Neuronal stem cell (in vitro differentiated cells): ENCODE data around the gene DNLZ.
A peak's percentile ranks its signal among the peaks of the same experiment; 100 is the strongest.

Source experiments
- DNase-seq: peaks from one replicate; pipeline ENCODE4 v3.0.0-alpha.2; 2013; ENCODE audit warnings: low spot score
- H2AFZ ChIP-seq: one replicate; pipeline ENCODE4 v1.6.1; 2013; ENCODE audit warnings: mild to moderate bottlenecking, low read length, inconsistent platforms
- H2AK5ac ChIP-seq: 2 replicates; pipeline ENCODE4 v1.6.1; 2013; ENCODE audit warnings: low read depth, mild to moderate bottlenecking, inconsistent platforms, low read length, moderate library complexity, mixed read lengths
- H2BK120ac ChIP-seq: 2 replicates; pipeline ENCODE4 v1.6.1; 2013; ENCODE audit warnings: low read depth, mild to moderate bottlenecking, inconsistent platforms, low read length, moderate library complexity, mixed read lengths
- H2BK12ac ChIP-seq: one replicate; pipeline ENCODE4 v1.6.1; 2013; ENCODE audit warnings: low read length, inconsistent platforms
- H2BK15ac ChIP-seq: 2 replicates; pipeline ENCODE4 v1.6.1; 2013; ENCODE audit warnings: mild to moderate bottlenecking, low read length, inconsistent platforms, mixed read lengths
- H2BK5ac ChIP-seq: one replicate; pipeline ENCODE4 v1.6.1; 2013; ENCODE audit warnings: inconsistent platforms, mild to moderate bottlenecking, low read length, moderate library complexity
- H3K14ac ChIP-seq: one replicate; pipeline ENCODE4 v1.6.1; 2013; ENCODE audit warnings: low read length, inconsistent platforms
- H3K18ac ChIP-seq: 2 replicates; pipeline ENCODE4 v1.6.1; 2013; ENCODE audit warnings: low read length, inconsistent platforms
- H3K23ac ChIP-seq: 2 replicates; pipeline ENCODE4 v1.6.1; 2013; ENCODE audit warnings: low read depth, mild to moderate bottlenecking, mixed read lengths, low read length, inconsistent platforms; ENCODE audit not compliant: poor library complexity
- H3K27ac ChIP-seq: replicated peaks from 3 replicates; pipeline ENCODE4 v1.5.1; 2013; ENCODE audit warnings: low read length, inconsistent platforms
- H3K27me3 ChIP-seq, 3 experiments: 2 replicates each; pipeline ENCODE4 v1.6.1; 2013; ENCODE audit warnings: low read length in 3 of 3, mild to moderate bottlenecking in 2 of 3, inconsistent platforms in 1 of 3, low read depth in 1 of 3, mixed read lengths in 1 of 3, moderate library complexity in 1 of 3; ENCODE audit not compliant: control insufficient read depth in 3 of 3, insufficient read depth in 3 of 3
- H3K36me3 ChIP-seq, 2 donors: replicated peaks in 1 of 2; 2 replicates each; pipeline ENCODE4 v1.6.1; 2013; ENCODE audit warnings: low read length in 2 of 2; ENCODE audit not compliant: control insufficient read depth in 2 of 2, insufficient read depth in 2 of 2
- H3K4ac ChIP-seq: 2 replicates; pipeline ENCODE4 v1.6.1; 2013; ENCODE audit warnings: inconsistent platforms, mild to moderate bottlenecking, low read length, moderate library complexity
- H3K4me1 ChIP-seq, 2 donors: 1 replicate in 1 of 2; 2 replicates in 1 of 2; pipeline ENCODE4 v1.6.1; 2013; ENCODE audit warnings: low read length in 2 of 2, low read depth in 1 of 2; ENCODE audit not compliant: control insufficient read depth in 2 of 2, insufficient read depth in 1 of 2
- H3K4me2 ChIP-seq: one replicate; pipeline ENCODE4 v1.6.1; 2013; ENCODE audit warnings: mild to moderate bottlenecking, low read length, inconsistent platforms; ENCODE audit not compliant: insufficient read depth, poor library complexity, severe bottlenecking
- H3K4me3 ChIP-seq, 2 donors: 2 replicates each; pipeline ENCODE4 v1.5.1; 2013; ENCODE audit warnings: low read length in 2 of 2, mild to moderate bottlenecking in 2 of 2, inconsistent platforms in 1 of 2, moderate library complexity in 1 of 2
- H3K79me1 ChIP-seq: one replicate; pipeline ENCODE4 v1.6.1; 2013; ENCODE audit warnings: low read depth, mild to moderate bottlenecking, inconsistent platforms, low read length, moderate library complexity
- H3K9ac ChIP-seq: one replicate; pipeline ENCODE4 v1.6.1; 2013; ENCODE audit warnings: mild to moderate bottlenecking, low read depth, low read length, inconsistent platforms; ENCODE audit not compliant: poor library complexity
- H3K9me3 ChIP-seq, 2 donors: replicated peaks in 1 of 2; 2 replicates each; pipeline versions ENCODE3 to v1.6.1; 2013; ENCODE audit warnings: low read length in 2 of 2, mild to moderate bottlenecking in 2 of 2, inconsistent platforms in 1 of 2, low read depth in 1 of 2, mixed read lengths in 1 of 2, moderate library complexity in 1 of 2; ENCODE audit not compliant: control insufficient read depth in 2 of 2, insufficient read depth in 1 of 2
- H4K8ac ChIP-seq: one replicate; pipeline ENCODE4 v1.6.1; 2013; ENCODE audit warnings: low read depth, mild to moderate bottlenecking, inconsistent platforms, low read length, moderate library complexity
- H4K91ac ChIP-seq: one replicate; pipeline ENCODE4 v1.6.1; 2013; ENCODE audit warnings: low read length, low read depth, mild to moderate bottlenecking, inconsistent platforms; ENCODE audit not compliant: poor library complexity
- WGBS, 2 donors: extraction: QIAGEN DNeasy Blood & Tissue Kit; methylation state at CpG; one replicate each; pipeline ENCODE4 v1.1.7; 2013; ENCODE audit warnings: missing lambda C conversion rate in 2 of 2, mixed read lengths in 1 of 2; ENCODE audit not compliant: insufficient read length in 2 of 2, insufficient replicate concordance in 1 of 2; ENCODE audit errors: extremely low coverage in 2 of 2; 5-methylcytosine and 5-hydroxymethylcytosine counted together

Gene DNLZ

GRCh38 chr9:136378170-136379002 lies 14.8 kb upstream of the DNLZ start:
- no peak for DNase-seq
- peaks cover 2% of the 10 kb centered on the region for H3K79me1 ChIP-seq
- H2BK5ac ChIP-seq: no peak overlapping the region
- WGBS, 2 donors: no CpG with 5 or more reads among the region's 28 CpGs
- H3K27me3 ChIP-seq: no peaks in the 10 kb centered on the region
- H2BK120ac ChIP-seq: no peak overlapping the region
- H2BK15ac ChIP-seq: no peak overlapping the region
- H4K91ac ChIP-seq: no peak overlapping the region
- H3K4me2 ChIP-seq: no peak overlapping the region
- no peak overlapping the region for H3K4me3 ChIP-seq
- H3K27ac ChIP-seq: no peak overlapping the region
- no peak overlapping the region for H3K18ac ChIP-seq
- H4K8ac ChIP-seq: no peak overlapping the region
- no peak overlapping the region for H3K23ac ChIP-seq
- H2AFZ ChIP-seq: no peak overlapping the region
- no peak overlapping the region for H3K4ac ChIP-seq
- no peak overlapping the region for H2BK12ac ChIP-seq
- no peak overlapping the region for H2AK5ac ChIP-seq
- peaks cover 35 to 75% of the 10 kb centered on the region in 2 donors for H3K36me3 ChIP-seq
- no peak overlapping the region for H3K9ac ChIP-seq
- no peaks in the 10 kb centered on the region for H3K9me3 ChIP-seq
- peaks cover 0 to 6% of the 10 kb centered on the region in 2 donors for H3K4me1 ChIP-seq
- H3K14ac ChIP-seq: no peak overlapping the region

DNA sequence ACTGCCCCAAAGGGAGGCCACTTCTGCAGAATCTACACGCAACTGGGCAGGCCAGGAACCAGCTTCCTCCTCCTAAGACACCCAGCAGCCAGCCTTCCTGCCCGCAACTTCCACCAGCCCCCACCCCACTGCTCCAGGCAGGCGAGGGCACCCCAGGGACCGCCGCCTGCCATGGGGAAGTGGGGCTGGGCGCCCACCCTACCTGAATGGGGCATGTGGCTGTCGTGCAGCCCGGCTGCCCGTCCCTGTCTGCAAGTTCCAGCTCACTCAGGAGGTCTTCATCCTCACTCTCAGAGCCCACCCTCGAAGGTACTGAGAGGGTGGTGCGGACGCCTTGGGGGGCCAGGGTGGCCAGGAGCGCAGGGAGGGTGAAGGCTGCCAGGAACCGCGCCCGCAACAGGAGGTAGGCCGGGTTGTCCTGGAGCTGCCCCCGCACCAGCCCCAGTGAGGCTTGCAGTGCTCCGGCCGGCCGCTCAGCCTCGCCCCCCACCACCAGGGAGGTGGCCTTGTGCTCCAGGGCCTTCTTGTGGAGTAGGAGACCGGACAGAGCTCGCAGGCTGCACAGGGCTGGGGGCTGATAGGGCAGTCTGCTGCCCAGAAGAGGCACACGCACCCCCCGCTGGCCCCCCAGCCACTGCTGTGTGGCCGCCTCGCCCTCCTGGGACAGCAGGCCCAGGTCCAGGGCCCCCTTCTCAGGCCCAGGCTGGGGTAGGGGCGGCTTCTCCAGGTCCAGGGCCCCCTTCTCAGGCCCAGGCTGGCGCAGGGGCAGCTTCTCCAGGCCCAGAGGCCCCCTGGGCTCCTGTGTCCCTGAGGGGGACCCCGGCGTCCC lies 14.0 kb upstream of the DNLZ start:
- no peak overlapping the region for H4K91ac ChIP-seq
- H4K8ac ChIP-seq: no peak overlapping the region
- H2BK15ac ChIP-seq: no peak overlapping the region
- H3K4me1 ChIP-seq: peaks cover 5 to 14% of the 10 kb centered on the region in 2 donors
- no peak overlapping the region for H3K27ac ChIP-seq
- no peak overlapping the region for H2BK120ac ChIP-seq
- WGBS, 2 donors: no CpG with 5 or more reads among the region's 32 CpGs
- no peak overlapping the region for H2BK5ac ChIP-seq
- H3K9ac ChIP-seq: no peak overlapping the region
- H3K79me1 ChIP-seq: peaks cover 2% of the 10 kb centered on the region
- peaks cover 27 to 67% of the 10 kb centered on the region in 2 donors for H3K36me3 ChIP-seq
- H3K23ac ChIP-seq: no peak overlapping the region
- no peak overlapping the region for H3K18ac ChIP-seq
- H3K14ac ChIP-seq: no peak overlapping the region
- H3K4me2 ChIP-seq: no peak overlapping the region
- no peak overlapping the region for H3K4me3 ChIP-seq
- H2AFZ ChIP-seq: no peak overlapping the region
- H3K27me3 ChIP-seq: no peaks in the 10 kb centered on the region
- H3K4ac ChIP-seq: no peak overlapping the region
- no peak for DNase-seq
- no peaks in the 10 kb centered on the region for H3K9me3 ChIP-seq
- H2AK5ac ChIP-seq: no peak overlapping the region
- H2BK12ac ChIP-seq: no peak overlapping the region

GRCh38 chr9:136376457-136376856 lies 12.9 kb upstream of the DNLZ start:
- Histone ChIP-seq H4K91ac (no peak overlapping the region), H4K8ac (peak overlapping the region; percentile 65), H2BK15ac (no peak overlapping the region), H3K79me1 (peaks cover 2% of the 10 kb centered on the region), H3K36me3 (peaks cover 17 to 56% of the 10 kb centered on the region in 2 donors), H3K18ac (no peak overlapping the region), H2BK5ac (no peak overlapping the region), H3K4me2 (no peak overlapping the region), H2BK120ac (no peak overlapping the region), H2AK5ac (no peak overlapping the region), H3K4me3 (no peak overlapping the region), H2BK12ac (no peak overlapping the region), H3K14ac (no peak overlapping the region), H2AFZ (no peak overlapping the region), H3K23ac (peak overlapping the region; percentile 20), H3K27me3 (no peaks in the 10 kb centered on the region), H3K27ac (no peak overlapping the region), H3K4ac (no peak overlapping the region), H3K9ac (peak overlapping the region; percentile 21), H3K4me1 (peaks cover 8 to 21% of the 10 kb centered on the region in 2 donors), H3K9me3 (no peaks in the 10 kb centered on the region)
- no CpG with 5 or more reads among the region's 8 CpGs for WGBS, 2 donors
- no peak for DNase-seq

- no peak overlapping the region for H2AFZ ChIP-seq
- H3K36me3 ChIP-seq: peaks cover 11 to 43% of the 10 kb centered on the region in 2 donors
- no peak overlapping the region for H2AK5ac ChIP-seq
- no peak overlapping the region for H3K9ac ChIP-seq
- H4K8ac ChIP-seq: no peak overlapping the region
- no peak for DNase-seq
- WGBS, 2 donors: no CpG with 5 or more reads among the region's 12 CpGs
- no peak overlapping the region for H3K4me2 ChIP-seq
- no peak overlapping the region for H2BK15ac ChIP-seq
- no peak overlapping the region for H3K4me3 ChIP-seq
- no peak overlapping the region for H3K14ac ChIP-seq
- H3K27ac ChIP-seq: no peak overlapping the region
- H3K27me3 ChIP-seq: no peaks in the 10 kb centered on the region
- peaks cover 8 to 21% of the 10 kb centered on the region in 2 donors for H3K4me1 ChIP-seq
- no peak overlapping the region for H3K18ac ChIP-seq
- H3K4ac ChIP-seq: no peak overlapping the region
- H3K23ac ChIP-seq: no peak overlapping the region
- H4K91ac ChIP-seq: no peak overlapping the region
- H2BK12ac ChIP-seq: no peak overlapping the region
- H3K79me1 ChIP-seq: peaks cover 2% of the 10 kb centered on the region
- H2BK120ac ChIP-seq: no peak overlapping the region
- no peaks in the 10 kb centered on the region for H3K9me3 ChIP-seq
- peak overlapping the region; percentile 39 for H2BK5ac ChIP-seq
Observed at GRCh38 chr9:136375096-136375495, 11.6 kb upstream of the DNLZ start.
